Cardiac fibroblast (primary cell): ENCODE results near the gene FITM2.
A peak's percentile ranks its signal among the peaks of the same experiment; 100 is the strongest.

ENCODE experiments used
- DNase-seq, 2 donors: peaks; one replicate each; pipeline versions ENCODE4 v3.0.0 to v3.0.0-alpha.2; 2010; ENCODE audit warnings: low read depth in 2 of 2
- H3K4me3 ChIP-seq, 2 donors: replicated peaks in 1 of 2; 1 replicate in 1 of 2; 2 replicates in 1 of 2; pipeline ENCODE4 v1.5.1; 2011; ENCODE audit warnings: low read depth in 2 of 2, low read length in 2 of 2, mild to moderate bottlenecking in 2 of 2, moderate library complexity in 1 of 2
- TF ChIP-seq, protein P1 (sequence below): IDR thresholded peaks from one replicate; pipeline ENCODE4 v1.5.1; 2011; ENCODE audit warnings: low read depth, mild to moderate bottlenecking, low read length, inconsistent platforms

Gene FITM2, protein sequence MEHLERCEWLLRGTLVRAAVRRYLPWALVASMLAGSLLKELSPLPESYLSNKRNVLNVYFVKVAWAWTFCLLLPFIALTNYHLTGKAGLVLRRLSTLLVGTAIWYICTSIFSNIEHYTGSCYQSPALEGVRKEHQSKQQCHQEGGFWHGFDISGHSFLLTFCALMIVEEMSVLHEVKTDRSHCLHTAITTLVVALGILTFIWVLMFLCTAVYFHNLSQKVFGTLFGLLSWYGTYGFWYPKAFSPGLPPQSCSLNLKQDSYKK

DNA sequence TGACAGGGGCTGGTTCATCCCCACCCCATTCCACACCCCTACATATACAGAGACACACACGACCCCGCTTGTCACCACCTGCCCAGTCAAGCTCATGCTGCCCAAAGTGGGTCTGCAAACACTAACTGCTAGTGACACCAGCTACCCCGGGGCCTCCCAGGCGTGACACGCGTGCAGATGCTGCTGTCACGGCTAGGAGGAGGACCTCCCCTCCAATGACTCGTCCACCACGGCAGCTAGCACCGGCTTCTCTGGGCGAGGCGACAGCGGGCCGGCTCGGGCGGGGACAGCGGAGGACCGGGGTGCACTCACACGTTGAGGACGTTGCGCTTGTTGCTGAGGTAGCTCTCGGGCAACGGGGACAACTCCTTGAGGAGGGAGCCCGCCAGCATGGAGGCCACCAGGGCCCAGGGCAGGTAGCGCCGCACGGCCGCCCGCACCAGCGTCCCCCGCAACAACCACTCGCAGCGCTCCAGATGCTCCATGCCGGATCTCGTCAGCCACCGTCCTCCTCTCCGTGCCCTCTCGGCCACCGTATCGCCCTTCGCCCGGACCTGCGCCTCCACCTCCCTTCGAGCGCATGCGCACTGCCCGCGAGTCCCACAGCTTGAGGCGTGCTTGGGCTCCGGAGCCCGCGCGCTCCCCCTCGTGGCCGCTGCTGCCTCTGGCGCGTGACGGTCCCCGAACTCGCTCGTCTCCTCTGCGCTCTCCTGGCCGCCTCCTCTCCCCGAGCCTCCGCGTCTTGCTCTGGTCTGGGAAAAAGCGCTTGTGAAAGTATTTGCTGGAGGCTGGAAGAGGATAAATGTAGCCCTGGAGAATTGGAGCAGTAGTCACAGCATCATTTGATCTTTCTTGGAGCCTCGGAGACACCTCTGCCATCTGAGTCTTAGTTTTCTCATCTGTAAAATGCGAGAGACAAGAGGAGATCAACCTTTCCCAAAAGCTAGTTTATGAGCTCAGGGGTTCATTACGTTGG is at the start of gene FITM2:
FITM2 (minus strand) TSS at position 539 of the 976 bp plus-strand sequence; CDS start at position 485, 54 bp downstream.
- peak within 1 kb of the TSS; percentile 99 for H3K4me3 ChIP-seq
- TF ChIP-seq, protein P1, sequence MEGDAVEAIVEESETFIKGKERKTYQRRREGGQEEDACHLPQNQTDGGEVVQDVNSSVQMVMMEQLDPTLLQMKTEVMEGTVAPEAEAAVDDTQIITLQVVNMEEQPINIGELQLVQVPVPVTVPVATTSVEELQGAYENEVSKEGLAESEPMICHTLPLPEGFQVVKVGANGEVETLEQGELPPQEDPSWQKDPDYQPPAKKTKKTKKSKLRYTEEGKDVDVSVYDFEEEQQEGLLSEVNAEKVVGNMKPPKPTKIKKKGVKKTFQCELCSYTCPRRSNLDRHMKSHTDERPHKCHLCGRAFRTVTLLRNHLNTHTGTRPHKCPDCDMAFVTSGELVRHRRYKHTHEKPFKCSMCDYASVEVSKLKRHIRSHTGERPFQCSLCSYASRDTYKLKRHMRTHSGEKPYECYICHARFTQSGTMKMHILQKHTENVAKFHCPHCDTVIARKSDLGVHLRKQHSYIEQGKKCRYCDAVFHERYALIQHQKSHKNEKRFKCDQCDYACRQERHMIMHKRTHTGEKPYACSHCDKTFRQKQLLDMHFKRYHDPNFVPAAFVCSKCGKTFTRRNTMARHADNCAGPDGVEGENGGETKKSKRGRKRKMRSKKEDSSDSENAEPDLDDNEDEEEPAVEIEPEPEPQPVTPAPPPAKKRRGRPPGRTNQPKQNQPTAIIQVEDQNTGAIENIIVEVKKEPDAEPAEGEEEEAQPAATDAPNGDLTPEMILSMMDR = peak; percentile 79
- peak; percentile 98 for DNase-seq

DNA sequence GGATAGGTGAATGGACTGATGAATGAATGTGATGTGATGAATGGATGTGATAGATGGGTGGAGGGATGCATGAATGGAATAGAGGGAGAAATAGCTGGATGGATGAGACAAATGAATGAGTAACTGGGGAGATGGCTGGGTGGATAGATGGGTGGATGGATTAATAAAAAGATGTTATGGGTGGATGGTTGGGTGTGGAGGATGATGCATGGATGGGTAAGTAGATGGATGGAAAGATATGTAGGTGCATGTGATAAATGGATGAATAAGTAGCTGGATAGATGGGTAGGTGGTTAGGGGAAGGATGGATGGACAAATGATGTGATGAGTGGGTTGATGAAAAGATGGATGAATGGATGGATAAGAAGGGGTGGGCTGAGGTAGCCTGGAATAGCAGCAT is 49.2 kb upstream of the FITM2 start:
- TF ChIP-seq, protein P1 = no peak
- DNase-seq = no peak
- H3K4me3 ChIP-seq = no peak overlapping the region

DNA sequence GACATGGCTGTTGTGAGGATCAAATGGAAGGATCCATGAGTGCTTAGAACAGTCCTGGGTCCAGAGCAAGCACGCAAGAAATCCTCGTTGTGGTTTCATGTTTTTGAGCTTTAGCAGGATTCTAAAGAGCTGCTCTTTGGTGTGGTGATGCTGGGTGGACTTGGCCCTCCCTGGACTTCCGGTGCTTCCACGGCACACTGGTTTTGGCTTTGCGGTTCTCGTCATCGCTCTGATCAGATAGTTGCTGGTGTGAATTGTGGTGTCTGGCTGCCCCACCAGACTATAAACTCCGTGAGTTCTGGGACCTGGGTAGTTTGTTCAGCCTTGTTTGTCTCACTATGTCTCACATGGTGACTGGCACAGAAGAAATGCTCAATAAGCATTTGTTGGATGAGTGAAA is 47.8 kb upstream of the FITM2 start:
- TF ChIP-seq, protein P1 = no peak
- H3K4me3 ChIP-seq = no peak overlapping the region
- no peak for DNase-seq

DNA sequence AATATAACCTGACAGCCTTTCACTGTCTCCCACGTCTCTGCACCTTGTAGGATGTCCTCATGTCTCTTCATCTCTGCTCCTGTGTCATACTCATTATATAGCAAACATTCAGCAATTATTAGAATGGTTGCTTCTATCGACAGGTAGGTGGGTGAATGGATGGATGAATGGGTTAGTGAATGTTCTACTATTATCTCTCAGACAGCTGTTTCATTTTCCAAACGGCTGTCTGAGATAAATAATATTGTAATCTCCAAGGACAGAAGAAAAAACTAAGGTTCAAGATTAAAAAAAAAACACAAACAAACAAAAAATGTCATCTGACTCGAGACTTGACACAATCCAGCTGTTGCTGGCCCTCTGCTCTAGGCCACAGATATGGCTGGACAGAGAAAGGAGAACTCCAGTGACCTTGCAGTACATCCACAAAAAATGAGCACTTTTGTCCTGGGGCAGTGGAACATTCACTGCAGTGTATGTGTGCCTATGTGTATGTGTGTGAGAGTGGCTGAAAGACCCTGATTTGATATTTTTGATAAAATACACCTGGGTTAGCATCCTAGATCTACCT is 46.6 kb upstream of the FITM2 start:
- DNase-seq = peak in 1 of 2 donors; percentile 7
- no peak overlapping the region for H3K4me3 ChIP-seq
- TF ChIP-seq, protein P1 = no peak

DNA sequence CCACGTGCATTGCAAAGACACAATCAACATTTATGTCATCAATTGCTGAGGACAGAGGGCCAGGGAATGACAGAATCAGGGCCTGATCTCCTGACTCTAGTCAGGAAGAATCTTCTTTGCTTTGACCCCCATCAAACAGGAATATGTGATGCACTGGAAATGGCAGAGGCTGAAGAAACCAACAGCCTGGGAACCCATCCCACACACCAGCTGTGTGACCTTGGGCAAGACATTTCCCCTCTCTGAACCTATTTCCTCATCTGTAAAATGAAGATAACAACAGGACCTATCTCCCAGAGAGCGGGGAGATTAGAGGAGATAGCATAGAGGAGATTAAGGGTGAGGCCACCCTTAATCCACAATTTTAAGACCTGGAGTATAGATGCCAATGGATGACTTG is 46.0 kb upstream of the FITM2 start:
- TF ChIP-seq, protein P1 = no peak
- H3K4me3 ChIP-seq = no peak overlapping the region
- no peak for DNase-seq

DNA sequence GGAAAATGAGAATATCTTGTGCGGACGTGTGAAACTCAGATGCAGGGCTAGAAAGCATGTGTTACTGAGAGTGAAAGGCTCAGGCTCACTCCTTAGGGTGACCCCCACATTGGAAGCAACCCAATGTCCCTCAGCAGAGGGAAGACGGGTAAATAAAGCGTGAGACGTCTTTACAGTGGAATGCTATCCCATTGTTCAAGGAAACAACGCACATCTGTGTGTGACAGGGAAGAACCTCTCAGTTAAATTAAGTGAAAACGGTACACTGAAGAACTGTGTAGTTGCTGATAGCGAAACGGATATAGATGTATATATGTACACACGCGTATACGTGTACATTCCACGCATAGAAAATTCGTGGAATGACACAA is 45.3 kb upstream of the FITM2 start:
- no peak for DNase-seq
- TF ChIP-seq, protein P1 = no peak
- no peak overlapping the region for H3K4me3 ChIP-seq
